ENCODE measurements around the gene URB2.

DNA sequence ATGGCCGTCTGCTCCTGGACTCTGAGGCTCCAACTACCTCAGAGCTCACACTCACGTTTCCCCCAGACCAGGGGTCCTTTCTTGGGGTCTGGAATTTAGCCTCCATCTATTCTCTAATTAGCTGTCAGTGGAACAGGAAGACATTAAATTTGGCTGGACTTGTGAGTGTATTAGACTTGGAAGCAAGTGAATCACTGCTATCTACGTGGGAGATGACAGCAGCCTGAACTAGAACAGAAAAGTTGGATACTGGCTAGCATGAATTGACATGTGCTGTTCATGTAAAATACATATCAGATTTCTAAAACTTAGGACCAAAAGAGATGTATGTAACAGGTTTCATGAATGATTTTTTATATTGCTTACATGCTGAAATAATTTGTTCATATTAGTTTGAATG lies 28.2 kb upstream of the URB2 start:
- TF ChIP-seq, protein P1, sequence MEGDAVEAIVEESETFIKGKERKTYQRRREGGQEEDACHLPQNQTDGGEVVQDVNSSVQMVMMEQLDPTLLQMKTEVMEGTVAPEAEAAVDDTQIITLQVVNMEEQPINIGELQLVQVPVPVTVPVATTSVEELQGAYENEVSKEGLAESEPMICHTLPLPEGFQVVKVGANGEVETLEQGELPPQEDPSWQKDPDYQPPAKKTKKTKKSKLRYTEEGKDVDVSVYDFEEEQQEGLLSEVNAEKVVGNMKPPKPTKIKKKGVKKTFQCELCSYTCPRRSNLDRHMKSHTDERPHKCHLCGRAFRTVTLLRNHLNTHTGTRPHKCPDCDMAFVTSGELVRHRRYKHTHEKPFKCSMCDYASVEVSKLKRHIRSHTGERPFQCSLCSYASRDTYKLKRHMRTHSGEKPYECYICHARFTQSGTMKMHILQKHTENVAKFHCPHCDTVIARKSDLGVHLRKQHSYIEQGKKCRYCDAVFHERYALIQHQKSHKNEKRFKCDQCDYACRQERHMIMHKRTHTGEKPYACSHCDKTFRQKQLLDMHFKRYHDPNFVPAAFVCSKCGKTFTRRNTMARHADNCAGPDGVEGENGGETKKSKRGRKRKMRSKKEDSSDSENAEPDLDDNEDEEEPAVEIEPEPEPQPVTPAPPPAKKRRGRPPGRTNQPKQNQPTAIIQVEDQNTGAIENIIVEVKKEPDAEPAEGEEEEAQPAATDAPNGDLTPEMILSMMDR (IDR thresholded peaks at IDR 0.05), result no peak
- TF ChIP-seq POLR2A (IDR thresholded peaks at IDR 0.05) (no peak), EP300 (IDR thresholded peaks at IDR 0.05) (no peak), POLR2AphosphoS5 (IDR thresholded peaks at IDR 0.05) (no peak)

Data from suprapubic skin (tissue), 4 donors.